WTC11 (cell line): ENCODE data around the gene SLC24A3.

Experiments
- ATF1 ChIP-seq: sonication (generic); formaldehyde crosslinking; IDR thresholded peaks from 2 replicates; pipeline ENCODE4 v1.8.1; 2023; ENCODE audit warnings: mild to moderate bottlenecking, moderate library complexity, missing genetic modification reagents
- NR1H2 ChIP-seq: sonication (generic); formaldehyde crosslinking; IDR thresholded peaks from 2 replicates; pipeline ENCODE4 v1.9.0; 2021; ENCODE audit warnings: mild to moderate bottlenecking, moderate library complexity, missing genetic modification reagents
- NR2C2 ChIP-seq: sonication (generic); formaldehyde crosslinking; IDR thresholded peaks from 2 replicates; pipeline ENCODE4 v1.8.0; 2022; ENCODE audit warnings: mild to moderate bottlenecking, missing genetic modification reagents
- SMAD3 ChIP-seq: sonication (generic); formaldehyde crosslinking; IDR thresholded peaks from 2 replicates; pipeline ENCODE4 v1.8.0; 2022; ENCODE audit warnings: missing genetic modification reagents, mild to moderate bottlenecking, borderline replicate concordance
- ZNF317 ChIP-seq: sonication (generic); formaldehyde crosslinking; IDR thresholded peaks from 2 replicates; pipeline ENCODE4 v1.8.1; 2023; ENCODE audit warnings: low read depth, mild to moderate bottlenecking, moderate library complexity, missing genetic modification reagents, borderline replicate concordance
- ZNF671 ChIP-seq: fragments of 250-450 bp; sonication (Bioruptor Pico); IDR thresholded peaks from 2 replicates; pipeline ENCODE4 v1.8.0; 2021; ENCODE audit warnings: mild to moderate bottlenecking
- TF ChIP-seq, protein P1 (sequence below): fragments of 200-600 bp; IDR thresholded peaks from 2 replicates; pipeline ENCODE4 v1.8.0; 2022; ENCODE audit warnings: antibody characterized with exemption
- TF ChIP-seq, protein P2 (sequence below): sonication (generic); formaldehyde crosslinking; conservative IDR thresholded peaks from 2 replicates; pipeline ENCODE4 v1.8.1; 2023; ENCODE audit warnings: mild to moderate bottlenecking, low read depth, missing genetic modification reagents, moderate library complexity

- TF ChIP-seq NR2C2 (no peak), ATF1 (CRISPR knock-in tag) (no peak), ZNF671 (CRISPR knock-in tag) (no peak), NR1H2 (CRISPR knock-in tag) (no peak), ZNF317 (CRISPR knock-in tag) (no peak), SMAD3 (CRISPR knock-in tag) (no peak)
- TF ChIP-seq, protein P1, sequence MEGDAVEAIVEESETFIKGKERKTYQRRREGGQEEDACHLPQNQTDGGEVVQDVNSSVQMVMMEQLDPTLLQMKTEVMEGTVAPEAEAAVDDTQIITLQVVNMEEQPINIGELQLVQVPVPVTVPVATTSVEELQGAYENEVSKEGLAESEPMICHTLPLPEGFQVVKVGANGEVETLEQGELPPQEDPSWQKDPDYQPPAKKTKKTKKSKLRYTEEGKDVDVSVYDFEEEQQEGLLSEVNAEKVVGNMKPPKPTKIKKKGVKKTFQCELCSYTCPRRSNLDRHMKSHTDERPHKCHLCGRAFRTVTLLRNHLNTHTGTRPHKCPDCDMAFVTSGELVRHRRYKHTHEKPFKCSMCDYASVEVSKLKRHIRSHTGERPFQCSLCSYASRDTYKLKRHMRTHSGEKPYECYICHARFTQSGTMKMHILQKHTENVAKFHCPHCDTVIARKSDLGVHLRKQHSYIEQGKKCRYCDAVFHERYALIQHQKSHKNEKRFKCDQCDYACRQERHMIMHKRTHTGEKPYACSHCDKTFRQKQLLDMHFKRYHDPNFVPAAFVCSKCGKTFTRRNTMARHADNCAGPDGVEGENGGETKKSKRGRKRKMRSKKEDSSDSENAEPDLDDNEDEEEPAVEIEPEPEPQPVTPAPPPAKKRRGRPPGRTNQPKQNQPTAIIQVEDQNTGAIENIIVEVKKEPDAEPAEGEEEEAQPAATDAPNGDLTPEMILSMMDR, result no peak
- TF ChIP-seq, protein P2, sequence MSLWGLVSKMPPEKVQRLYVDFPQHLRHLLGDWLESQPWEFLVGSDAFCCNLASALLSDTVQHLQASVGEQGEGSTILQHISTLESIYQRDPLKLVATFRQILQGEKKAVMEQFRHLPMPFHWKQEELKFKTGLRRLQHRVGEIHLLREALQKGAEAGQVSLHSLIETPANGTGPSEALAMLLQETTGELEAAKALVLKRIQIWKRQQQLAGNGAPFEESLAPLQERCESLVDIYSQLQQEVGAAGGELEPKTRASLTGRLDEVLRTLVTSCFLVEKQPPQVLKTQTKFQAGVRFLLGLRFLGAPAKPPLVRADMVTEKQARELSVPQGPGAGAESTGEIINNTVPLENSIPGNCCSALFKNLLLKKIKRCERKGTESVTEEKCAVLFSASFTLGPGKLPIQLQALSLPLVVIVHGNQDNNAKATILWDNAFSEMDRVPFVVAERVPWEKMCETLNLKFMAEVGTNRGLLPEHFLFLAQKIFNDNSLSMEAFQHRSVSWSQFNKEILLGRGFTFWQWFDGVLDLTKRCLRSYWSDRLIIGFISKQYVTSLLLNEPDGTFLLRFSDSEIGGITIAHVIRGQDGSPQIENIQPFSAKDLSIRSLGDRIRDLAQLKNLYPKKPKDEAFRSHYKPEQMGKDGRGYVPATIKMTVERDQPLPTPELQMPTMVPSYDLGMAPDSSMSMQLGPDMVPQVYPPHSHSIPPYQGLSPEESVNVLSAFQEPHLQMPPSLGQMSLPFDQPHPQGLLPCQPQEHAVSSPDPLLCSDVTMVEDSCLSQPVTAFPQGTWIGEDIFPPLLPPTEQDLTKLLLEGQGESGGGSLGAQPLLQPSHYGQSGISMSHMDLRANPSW (CRISPR knock-in tag), result no peak
Measured at GRCh38 chr20:19427480-19427879, 215.0 kb downstream of the SLC24A3 start.
